NCI-H446 (cell line): Measurements from ENCODE around the gene TENM3.

Experiments used
- DNase-seq, 2 experiments: peaks; one replicate each; lab custom pipeline; 2025; lab: John Stamatoyannopoulos, UW

TENM3 gene

GRCh38 chr4:182288534-182288933 lies 45.3 kb downstream of the TENM3 start:
- DNase-seq, result no peak

GRCh38 chr4:182289809-182290208 lies 46.6 kb downstream of the TENM3 start:
- DNase-seq, result no peak

GRCh38 chr4:182291175-182291574 lies 48.0 kb downstream of the TENM3 start:
- no peak for DNase-seq

- DNase-seq, result no peak
These were observed 48.5 kb downstream of the TENM3 start for GRCh38 chr4:182291597-182292270.

- no peak for DNase-seq
These were observed 49.4 kb downstream of the TENM3 start for GRCh38 chr4:182292612-182293011.

GRCh38 chr4:182293691-182294255 lies 50.6 kb downstream of the TENM3 start:
- DNase-seq, result no peak

GRCh38 chr4:182294451-182294850 lies 51.2 kb downstream of the TENM3 start:
- DNase-seq, result no peak

GRCh38 chr4:182297659-182298058 lies 54.5 kb downstream of the TENM3 start:
- DNase-seq, result no peak

GRCh38 chr4:182301736-182302135 lies 58.5 kb downstream of the TENM3 start:
- DNase-seq, result no peak

GRCh38 chr4:182303847-182304246 lies 60.6 kb downstream of the TENM3 start:
- DNase-seq, result no peak

GRCh38 chr4:182306792-182307507 lies 63.7 kb downstream of the TENM3 start:
- no peak for DNase-seq

GRCh38 chr4:182307746-182308145 lies 64.5 kb downstream of the TENM3 start:
- DNase-seq, result no peak

GRCh38 chr4:182309877-182310276 lies 66.7 kb downstream of the TENM3 start:
- DNase-seq, result no peak

GRCh38 chr4:182310316-182310715 lies 67.1 kb downstream of the TENM3 start:
- no peak for DNase-seq

- no peak for DNase-seq
These were observed 67.8 kb downstream of the TENM3 start for GRCh38 chr4:182310962-182311361.

- no peak for DNase-seq
These were observed 71.3 kb downstream of the TENM3 start for GRCh38 chr4:182314537-182314936.

- DNase-seq, result no peak
These were observed 75.1 kb downstream of the TENM3 start for GRCh38 chr4:182318256-182318655.

GRCh38 chr4:182320092-182320491 lies 76.9 kb downstream of the TENM3 start:
- DNase-seq, result no peak

- no peak for DNase-seq
These were observed 77.4 kb downstream of the TENM3 start for GRCh38 chr4:182320580-182320979.

- no peak for DNase-seq
These were observed 81.1 kb downstream of the TENM3 start for GRCh38 chr4:182324282-182324681.

- no peak for DNase-seq
These were observed 82.2 kb downstream of the TENM3 start for GRCh38 chr4:182325397-182325796.

- DNase-seq, result no peak
These were observed 82.7 kb downstream of the TENM3 start for GRCh38 chr4:182325848-182326255.

- DNase-seq, result no peak
These were observed 85.3 kb downstream of the TENM3 start for GRCh38 chr4:182328505-182328904.
